ENCODE results near the gene EPHB1. TPM values are rescaled to one million over a fixed set of nuclear protein-coding genes. Genes with fewer than 3 reads are reported as not detected.

The EPHB1 gene
- total and polyA plus RNA-seq, 2 donors (not counting 3 experiments of a cell fraction or from before 2014, with no cell fraction given), result 1.3 to 5.2 TPM

DNA sequence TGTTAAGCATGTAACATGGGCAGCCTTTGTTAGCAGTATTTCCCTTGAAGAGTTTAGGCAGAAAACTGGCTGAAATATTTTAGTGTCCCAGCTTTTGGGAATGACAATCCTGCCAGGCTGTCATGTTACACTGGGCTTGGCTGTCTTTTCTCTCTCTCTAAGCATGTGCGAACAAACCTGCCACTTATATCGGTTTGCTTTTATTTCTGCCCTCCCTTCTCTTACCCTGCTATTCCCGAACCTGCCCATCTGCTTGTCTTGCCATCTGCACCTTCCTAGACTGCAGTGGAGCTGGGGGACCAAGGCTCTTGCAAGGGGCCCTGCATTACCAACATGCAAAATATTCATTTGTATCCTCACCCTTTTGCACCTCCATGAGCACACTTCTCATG is 339.6 kb downstream of the EPHB1 start:
- Histone ChIP-seq H2AFZ (ENCODE audit: low read depth, low read length) (no peak overlapping the region), H3K4me3 (replicated peaks in 1 of 3; ENCODE audit: insufficient read depth in 1 of 3, low read depth in 1 of 3, low read length in 3 of 3) (no peak overlapping the region), H3K27me3 (ENCODE audit: control insufficient read depth in 2 of 2, insufficient read depth in 2 of 2, low read length in 2 of 2) (no peaks in the 10 kb centered on the region), H3K4me1 (ENCODE audit: control insufficient read depth, extremely low read depth, insufficient read depth, low read length) (no peaks in the 10 kb centered on the region), H3K36me3 (ENCODE audit: control insufficient read depth in 2 of 2, extremely low read depth in 1 of 2, insufficient read depth in 2 of 2, low read length in 2 of 2) (no peaks in the 10 kb centered on the region), H3K9me3 (replicated peaks; ENCODE audit: control insufficient read depth, insufficient read depth, low read length) (no peaks in the 10 kb centered on the region), H3K4me2 (ENCODE audit: insufficient read depth, low read length) (no peak overlapping the region), H3K79me2 (ENCODE audit: control insufficient read depth, insufficient read depth, low read length) (no peaks in the 10 kb centered on the region), H3K27ac (ENCODE audit: insufficient read depth, low read depth, low read length) (no peak overlapping the region), H3K9me1 (replicated peaks; ENCODE audit: control insufficient read depth, extremely low read depth, insufficient read depth, low read length) (no peaks in the 10 kb centered on the region), H3K9ac (replicated peaks; ENCODE audit: extremely low read depth, insufficient read depth, low read length) (no peak overlapping the region), H4K20me1 (replicated peaks; ENCODE audit: control insufficient read depth, extremely low read depth, insufficient read depth, low read length) (no peaks in the 10 kb centered on the region)
- ChIA-PET CTCF (no interaction called here), POLR2A (no interaction called here)
- dilution Hi-C loops (cut with MboI; ENCODE audit: extremely low pct_ligation_motif_present, low sequenced_read_pairs) (no loop called here), intact Hi-C loops (cut with micrococcal nuclease) (no loop called here)
- FAIRE-seq (no peak), DNase-seq (ENCODE audit: low read depth, low spot score) (no peak)
- BruUV-seq (replicated peaks), result no TSS peak
- TF ChIP-seq, protein P1, sequence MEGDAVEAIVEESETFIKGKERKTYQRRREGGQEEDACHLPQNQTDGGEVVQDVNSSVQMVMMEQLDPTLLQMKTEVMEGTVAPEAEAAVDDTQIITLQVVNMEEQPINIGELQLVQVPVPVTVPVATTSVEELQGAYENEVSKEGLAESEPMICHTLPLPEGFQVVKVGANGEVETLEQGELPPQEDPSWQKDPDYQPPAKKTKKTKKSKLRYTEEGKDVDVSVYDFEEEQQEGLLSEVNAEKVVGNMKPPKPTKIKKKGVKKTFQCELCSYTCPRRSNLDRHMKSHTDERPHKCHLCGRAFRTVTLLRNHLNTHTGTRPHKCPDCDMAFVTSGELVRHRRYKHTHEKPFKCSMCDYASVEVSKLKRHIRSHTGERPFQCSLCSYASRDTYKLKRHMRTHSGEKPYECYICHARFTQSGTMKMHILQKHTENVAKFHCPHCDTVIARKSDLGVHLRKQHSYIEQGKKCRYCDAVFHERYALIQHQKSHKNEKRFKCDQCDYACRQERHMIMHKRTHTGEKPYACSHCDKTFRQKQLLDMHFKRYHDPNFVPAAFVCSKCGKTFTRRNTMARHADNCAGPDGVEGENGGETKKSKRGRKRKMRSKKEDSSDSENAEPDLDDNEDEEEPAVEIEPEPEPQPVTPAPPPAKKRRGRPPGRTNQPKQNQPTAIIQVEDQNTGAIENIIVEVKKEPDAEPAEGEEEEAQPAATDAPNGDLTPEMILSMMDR (IDR thresholded peaks at IDR 0.05; ENCODE audit: extremely low read depth in 1 of 2, insufficient read depth in 1 of 2, low read depth in 1 of 2, low read length in 2 of 2), result no peak
- no peak for TF ChIP-seq FOS (IDR thresholded peaks at IDR 0.05; ENCODE audit: borderline replicate concordance, insufficient read depth, low read length)
- no peak for TF ChIP-seq EZH2 (IDR thresholded peaks at IDR 0.05; ENCODE audit: borderline replicate concordance, low read depth, low read length, severe bottlenecking)
- TF ChIP-seq, protein P2, sequence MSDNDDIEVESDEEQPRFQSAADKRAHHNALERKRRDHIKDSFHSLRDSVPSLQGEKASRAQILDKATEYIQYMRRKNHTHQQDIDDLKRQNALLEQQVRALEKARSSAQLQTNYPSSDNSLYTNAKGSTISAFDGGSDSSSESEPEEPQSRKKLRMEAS (IDR thresholded peaks at IDR 0.05; ENCODE audit: insufficient read depth, insufficient read length), result no peak

- no peaks in the 10 kb centered on the region for H3K4me1 ChIP-seq (ENCODE audit: control insufficient read depth, extremely low read depth, insufficient read depth, low read length)
- no peak overlapping the region for H2AFZ ChIP-seq (ENCODE audit: low read depth, low read length)
- no peak overlapping the region for H3K4me3 ChIP-seq (replicated peaks in 1 of 3; ENCODE audit: insufficient read depth in 1 of 3, low read depth in 1 of 3, low read length in 3 of 3)
- DNase-seq (ENCODE audit: low read depth, low spot score) (no peak), FAIRE-seq (no peak)
- no peak overlapping the region for H3K9ac ChIP-seq (replicated peaks; ENCODE audit: extremely low read depth, insufficient read depth, low read length)
- H4K20me1 ChIP-seq (replicated peaks; ENCODE audit: control insufficient read depth, extremely low read depth, insufficient read depth, low read length), result no peaks in the 10 kb centered on the region
- H3K9me3 ChIP-seq (replicated peaks; ENCODE audit: control insufficient read depth, insufficient read depth, low read length), result peaks cover 1% of the 10 kb centered on the region
- no peaks in the 10 kb centered on the region for H3K36me3 ChIP-seq (ENCODE audit: control insufficient read depth in 2 of 2, extremely low read depth in 1 of 2, insufficient read depth in 2 of 2, low read length in 2 of 2)
- no peaks in the 10 kb centered on the region for H3K9me1 ChIP-seq (replicated peaks; ENCODE audit: control insufficient read depth, extremely low read depth, insufficient read depth, low read length)
- no peak overlapping the region for H3K4me2 ChIP-seq (ENCODE audit: insufficient read depth, low read length)
- H3K27me3 ChIP-seq (ENCODE audit: control insufficient read depth in 2 of 2, insufficient read depth in 2 of 2, low read length in 2 of 2), result no peaks in the 10 kb centered on the region
- dilution Hi-C loops (cut with MboI; ENCODE audit: extremely low pct_ligation_motif_present, low sequenced_read_pairs) (no loop called here), intact Hi-C loops (cut with micrococcal nuclease) (no loop called here)
- TF ChIP-seq MYC (IDR thresholded peaks at IDR 0.05; ENCODE audit: low read depth, low read length) (no peak), FOS (IDR thresholded peaks at IDR 0.05; ENCODE audit: borderline replicate concordance, insufficient read depth, low read length) (no peak), POLR2A (IDR thresholded peaks at IDR 0.05; ENCODE audit: low read depth, low read length) (no peak), POLR2AphosphoS5 (IDR thresholded peaks at IDR 0.05; ENCODE audit: insufficient read depth, low read depth, low read length) (no peak), GATA2 (IDR thresholded peaks at IDR 0.05; ENCODE audit: insufficient read depth, insufficient read length, low read depth, low read length) (no peak)
- TF ChIP-seq, protein P2 (IDR thresholded peaks at IDR 0.05; ENCODE audit: insufficient read depth, insufficient read length), result no peak
- no peak overlapping the region for H3K27ac ChIP-seq (ENCODE audit: insufficient read depth, low read depth, low read length)
- no peaks in the 10 kb centered on the region for H3K79me2 ChIP-seq (ENCODE audit: control insufficient read depth, insufficient read depth, low read length)
- CTCF ChIA-PET, result no interaction called here
- POLR2A ChIA-PET, result no interaction called here
- BruUV-seq (replicated peaks), result no TSS peak
Measured at GRCh38 chr3:135135445-135135844, 340.4 kb downstream of the EPHB1 start.
